OCI-LY7 (cell line): Measurements from ENCODE around the gene EIF4E. TPM values are rescaled to one million over a fixed set of nuclear protein-coding genes. Genes with fewer than 3 reads are reported as not detected.

ENCODE experiments used
- BruUV-seq: library from RNA; stranded (reverse); fragments of 400-500 nt; replicated peaks from 2 replicates; lab custom pipeline; 2021; lab: Mats Ljungman, UMichigan
- CTCF ChIA-PET: fragments of 300-600 bp; sonication (Branson Sonifier 250); formaldehyde crosslinking; loops from one replicate; lab custom pipeline; 2022; ENCODE audit warnings: antibody characterized with exemption; ENCODE audit not compliant: unreplicated experiment; lab: Charles Lee
- POLR2A ChIA-PET: fragments of 300-600 bp; sonication (Branson Sonifier 250); formaldehyde crosslinking; loops from one replicate; lab custom pipeline; 2022; ENCODE audit warnings: antibody characterized with exemption; lab: Charles Lee
- DNase-seq: peaks from one replicate; pipeline ENCODE4 v3.0.0-alpha.2; 2015; ENCODE audit warnings: low spot score
- H2AFZ ChIP-seq: fragments of 200-600 bp; sonication (generic), shearing (Covaris generic); 2 replicates; pipeline ENCODE4 v1.6.1; 2014; ENCODE audit warnings: mild to moderate bottlenecking, antibody characterized with exemption, low read length, moderate library complexity
- H3K27ac ChIP-seq: fragments of 200-600 bp; sonication (generic); 2 replicates; pipeline ENCODE4 v1.5.1; 2014; ENCODE audit warnings: mixed run types, low read depth, mild to moderate bottlenecking, moderate library complexity, low read length, inconsistent platforms; ENCODE audit not compliant: poor library complexity, severe bottlenecking
- H3K36me3 ChIP-seq: fragments of 200-600 bp; sonication (generic); 2 replicates; pipeline ENCODE4 v1.6.1; 2014; ENCODE audit warnings: mild to moderate bottlenecking, antibody characterized with exemption, low read length, moderate library complexity, mixed read lengths; ENCODE audit not compliant: insufficient read depth
- H3K4me1 ChIP-seq: fragments of 200-600 bp; sonication (generic); 2 replicates; pipeline ENCODE4 v1.5.1; 2014; ENCODE audit warnings: mild to moderate bottlenecking, low read length; ENCODE audit not compliant: insufficient read depth, poor library complexity, severe bottlenecking
- H3K4me2 ChIP-seq: fragments of 200-600 bp; sonication (generic); 2 replicates; pipeline ENCODE4 v1.6.1; 2014; ENCODE audit warnings: mild to moderate bottlenecking, low read length
- H3K4me3 ChIP-seq: fragments of 200-600 bp; sonication (generic); 2 replicates; pipeline ENCODE4 v1.5.1; 2014; ENCODE audit warnings: mild to moderate bottlenecking, low read depth, low read length; ENCODE audit not compliant: poor library complexity, severe bottlenecking
- H3K79me2 ChIP-seq: fragments of 200-600 bp; sonication (generic); 2 replicates; pipeline ENCODE4 v1.6.1; 2016; ENCODE audit warnings: low read depth, mild to moderate bottlenecking, low read length, moderate library complexity, mixed read lengths; ENCODE audit not compliant: insufficient read depth
- H3K9me2 ChIP-seq: fragments of 200-600 bp; sonication (generic); 2 replicates; pipeline ENCODE4 v1.6.1; 2016; ENCODE audit warnings: mild to moderate bottlenecking, low read length, mixed read lengths; ENCODE audit not compliant: insufficient read depth
- H3K9me3 ChIP-seq: fragments of 200-600 bp; sonication (generic); 2 replicates; pipeline ENCODE4 v1.6.1; 2014; ENCODE audit warnings: mild to moderate bottlenecking, mixed run types, low read length, mixed read lengths
- H4K20me1 ChIP-seq: fragments of 200-600 bp; sonication (generic); 2 replicates; pipeline ENCODE4 v1.6.1; 2014; ENCODE audit warnings: mild to moderate bottlenecking, antibody characterized with exemption, low read length, moderate library complexity, mixed read lengths; ENCODE audit not compliant: insufficient read depth
- EZH2phosphoT487 ChIP-seq: fragments of 200-600 bp; sonication (generic); IDR thresholded peaks from 2 replicates; pipeline ENCODE4 v1.6.1; 2018; ENCODE audit warnings: low read depth, borderline replicate concordance, mild to moderate bottlenecking, mixed run types, antibody characterized with exemption, low read length, moderate library complexity, mixed read lengths
- intact Hi-C: fragments of 100-400 bp; cut with micrococcal nuclease; formaldehyde crosslinking; loops from one replicate; pipeline ENCODE4 v1.10.0; 2022; ENCODE audit not compliant: unreplicated experiment
- total RNA-seq, 2 experiments: library from RNA; depleted of rRNA in 1 of 2; stranded (reverse); fragments of >200 nt in 1 of 2; shearing (Covaris generic) in 1 of 2; gene quantifications; 2 replicates each; pipeline ENCODE4 v1.2.3, GENCODE V29; 2014 to 2022
- TF ChIP-seq, protein P1 (sequence below): fragments of 200-600 bp; sonication (generic); conservative IDR thresholded peaks from 2 replicates; pipeline ENCODE4 v1.5.1; 2014; ENCODE audit warnings: mild to moderate bottlenecking, antibody characterized with exemption, low read length, moderate library complexity, mixed read lengths

EIF4E gene
- total RNA-seq, 2 experiments from 2014 or later: 136 to 160 TPM

GRCh38 chr4:98861100-98861884 lies 67.6 kb downstream of the EIF4E start:
- H2AFZ ChIP-seq: no peak overlapping the region
- no peak overlapping the region for H3K4me2 ChIP-seq
- H3K9me3 ChIP-seq: no peaks in the 10 kb centered on the region
- no peak for TF ChIP-seq EZH2phosphoT487
- TF ChIP-seq, protein P1, sequence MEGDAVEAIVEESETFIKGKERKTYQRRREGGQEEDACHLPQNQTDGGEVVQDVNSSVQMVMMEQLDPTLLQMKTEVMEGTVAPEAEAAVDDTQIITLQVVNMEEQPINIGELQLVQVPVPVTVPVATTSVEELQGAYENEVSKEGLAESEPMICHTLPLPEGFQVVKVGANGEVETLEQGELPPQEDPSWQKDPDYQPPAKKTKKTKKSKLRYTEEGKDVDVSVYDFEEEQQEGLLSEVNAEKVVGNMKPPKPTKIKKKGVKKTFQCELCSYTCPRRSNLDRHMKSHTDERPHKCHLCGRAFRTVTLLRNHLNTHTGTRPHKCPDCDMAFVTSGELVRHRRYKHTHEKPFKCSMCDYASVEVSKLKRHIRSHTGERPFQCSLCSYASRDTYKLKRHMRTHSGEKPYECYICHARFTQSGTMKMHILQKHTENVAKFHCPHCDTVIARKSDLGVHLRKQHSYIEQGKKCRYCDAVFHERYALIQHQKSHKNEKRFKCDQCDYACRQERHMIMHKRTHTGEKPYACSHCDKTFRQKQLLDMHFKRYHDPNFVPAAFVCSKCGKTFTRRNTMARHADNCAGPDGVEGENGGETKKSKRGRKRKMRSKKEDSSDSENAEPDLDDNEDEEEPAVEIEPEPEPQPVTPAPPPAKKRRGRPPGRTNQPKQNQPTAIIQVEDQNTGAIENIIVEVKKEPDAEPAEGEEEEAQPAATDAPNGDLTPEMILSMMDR: no peak
- no peaks in the 10 kb centered on the region for H3K9me2 ChIP-seq
- no peak for DNase-seq
- POLR2A ChIA-PET: interaction anchor here (0.5 to 0.9 kb wide), 2 partner anchors 48 to 114 kb away, joined by 3 read pairs; no protein-coding TSS in a partner anchor
- CTCF ChIA-PET: no interaction called here
- no TSS peak for BruUV-seq
- no peaks in the 10 kb centered on the region for H3K36me3 ChIP-seq
- intact Hi-C loops: no loop called here
- no peaks in the 10 kb centered on the region for H3K79me2 ChIP-seq
- H4K20me1 ChIP-seq: no peaks in the 10 kb centered on the region
- no peaks in the 10 kb centered on the region for H3K4me1 ChIP-seq
- no peak overlapping the region for H3K4me3 ChIP-seq
- no peak overlapping the region for H3K27ac ChIP-seq

- no peak for DNase-seq
- Histone ChIP-seq H3K79me2 (no peaks in the 10 kb centered on the region), H3K4me2 (no peak overlapping the region), H2AFZ (no peak overlapping the region), H3K36me3 (no peaks in the 10 kb centered on the region), H3K27ac (no peak overlapping the region), H3K4me3 (no peak overlapping the region), H3K4me1 (no peaks in the 10 kb centered on the region), H4K20me1 (no peaks in the 10 kb centered on the region), H3K9me3 (peaks cover 5% of the 10 kb centered on the region; the same call in 1 of the 2 replicates), H3K9me2 (no peaks in the 10 kb centered on the region)
- ChIA-PET POLR2A (interaction anchor here (0.7 kb wide), 1 partner anchor 30 kb away, joined by 3 read pairs; no protein-coding TSS in a partner anchor), CTCF (no interaction called here)
- BruUV-seq: no TSS peak
- intact Hi-C loops: no loop called here
- no peak for TF ChIP-seq EZH2phosphoT487
- TF ChIP-seq, protein P1: no peak
Observed at GRCh38 chr4:98851806-98852205, 77.1 kb downstream of the EIF4E start.

GRCh38 chr4:98850937-98851336 lies 78.0 kb downstream of the EIF4E start:
- Histone ChIP-seq H3K9me3 (peaks cover 13% of the 10 kb centered on the region; the same call in 1 of the 2 replicates), H3K4me1 (no peaks in the 10 kb centered on the region), H3K4me3 (no peak overlapping the region), H3K36me3 (no peaks in the 10 kb centered on the region), H4K20me1 (no peaks in the 10 kb centered on the region), H3K4me2 (no peak overlapping the region), H2AFZ (no peak overlapping the region), H3K79me2 (no peaks in the 10 kb centered on the region), H3K9me2 (no peaks in the 10 kb centered on the region), H3K27ac (no peak overlapping the region)
- CTCF ChIA-PET: no interaction called here
- no TSS peak for BruUV-seq
- intact Hi-C loops: no loop called here
- POLR2A ChIA-PET: interaction anchor here (0.7 kb wide), 1 partner anchor 31 kb away, joined by 3 read pairs; no protein-coding TSS in a partner anchor
- no peak for DNase-seq
- TF ChIP-seq EZH2phosphoT487: no peak
